ENCODE results near the gene HK3.

DNA sequence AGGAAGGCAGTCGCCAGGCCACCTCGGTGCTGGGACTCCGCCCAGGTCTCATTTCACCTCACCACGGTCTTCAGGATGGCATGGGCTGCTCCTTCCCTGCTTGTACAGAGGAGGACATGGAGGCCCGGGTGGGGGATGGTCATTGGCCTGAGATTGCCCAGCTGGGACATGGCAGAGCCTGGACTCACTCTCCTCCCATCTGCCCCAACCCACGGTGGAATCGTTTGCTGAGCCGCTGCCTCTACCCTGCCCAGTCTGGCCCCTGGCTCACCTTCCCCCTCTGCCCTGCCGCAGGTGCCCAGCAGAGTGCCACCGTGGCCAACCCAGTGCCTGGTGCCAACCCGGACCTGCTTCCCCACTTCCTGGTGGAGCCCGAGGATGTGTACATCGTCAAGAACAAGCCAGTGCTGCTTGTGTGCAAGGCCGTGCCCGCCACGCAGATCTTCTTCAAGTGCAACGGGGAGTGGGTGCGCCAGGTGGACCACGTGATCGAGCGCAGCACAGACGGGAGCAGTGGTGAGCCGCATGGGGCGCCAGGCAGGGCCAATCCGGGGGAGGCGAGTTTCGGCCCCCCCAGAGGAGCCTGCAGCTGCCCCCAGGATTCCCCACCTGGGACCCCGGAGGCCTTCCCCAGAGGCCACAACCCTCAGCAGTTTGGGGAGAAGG lies 36.7 kb downstream of the HK3 start:
- no peak for TF ChIP-seq EZH2phosphoT487 (IDR thresholded peaks at IDR 0.05; ENCODE audit: borderline replicate concordance, low read length)
- no peak for TF ChIP-seq CTCF (conservative IDR thresholded peaks at IDR 0.05; ENCODE audit: low read depth, low read length)
- no peak for TF ChIP-seq EZH2 (IDR thresholded peaks at IDR 0.05; ENCODE audit: low read length, unreplicated experiment)
